Glutamatergic neuron (in vitro differentiated cells): Measurements from ENCODE around the gene BABAM1. TPM values are rescaled to one million over a fixed set of nuclear protein-coding genes. Genes with fewer than 3 reads are reported as not detected.

Experiments used
- DNase-seq: peaks from one replicate; pipeline ENCODE4 v3.0.0; 2022
- H3K27ac Mint-ChIP-seq: one replicate; pipeline ENCODE4 v1.8.0; 2020; ENCODE audit warnings: mild to moderate bottlenecking, mixed read lengths, inconsistent platforms; ENCODE audit not compliant: unreplicated experiment
- H3K27me3 Mint-ChIP-seq: one replicate; pipeline ENCODE4 v1.8.0; 2020; ENCODE audit warnings: mild to moderate bottlenecking, moderate library complexity, mixed read lengths, inconsistent platforms; ENCODE audit not compliant: unreplicated experiment
- H3K36me3 Mint-ChIP-seq: one replicate; pipeline ENCODE4 v1.8.0; 2020; ENCODE audit warnings: mild to moderate bottlenecking, mixed read lengths, inconsistent platforms; ENCODE audit not compliant: unreplicated experiment
- H3K4me1 Mint-ChIP-seq: one replicate; pipeline ENCODE4 v1.8.0; 2020; ENCODE audit warnings: mild to moderate bottlenecking, low read depth, mixed read lengths, inconsistent platforms; ENCODE audit not compliant: unreplicated experiment
- H3K4me3 Mint-ChIP-seq: one replicate; pipeline ENCODE4 v1.8.0; 2020; ENCODE audit warnings: mild to moderate bottlenecking, mixed read lengths, inconsistent platforms; ENCODE audit not compliant: unreplicated experiment
- H3K9me3 Mint-ChIP-seq: one replicate; pipeline ENCODE4 v1.8.0; 2020; ENCODE audit warnings: mild to moderate bottlenecking, moderate library complexity, mixed read lengths, inconsistent platforms; ENCODE audit not compliant: unreplicated experiment
- total RNA-seq: library from RNA; stranded (reverse); fragmentation: NEBNext Ultra II Directional; extraction: Animal tissue kit (Norgen Biotek cat#: 25700); gene quantifications from one replicate; pipeline ENCODE4 v1.2.1, GENCODE V29; 2021; ENCODE audit not compliant: unreplicated experiment
- TF ChIP-seq, protein P1 (sequence below): fragments of 200-600 bp; sonication (generic); IDR thresholded peaks from one replicate; pipeline ENCODE4 v1.5.0; 2021; ENCODE audit not compliant: partially characterized antibody, unreplicated experiment

The BABAM1 gene
- total RNA-seq, 1 donor from 2014 or later: 85.7 TPM

DNA sequence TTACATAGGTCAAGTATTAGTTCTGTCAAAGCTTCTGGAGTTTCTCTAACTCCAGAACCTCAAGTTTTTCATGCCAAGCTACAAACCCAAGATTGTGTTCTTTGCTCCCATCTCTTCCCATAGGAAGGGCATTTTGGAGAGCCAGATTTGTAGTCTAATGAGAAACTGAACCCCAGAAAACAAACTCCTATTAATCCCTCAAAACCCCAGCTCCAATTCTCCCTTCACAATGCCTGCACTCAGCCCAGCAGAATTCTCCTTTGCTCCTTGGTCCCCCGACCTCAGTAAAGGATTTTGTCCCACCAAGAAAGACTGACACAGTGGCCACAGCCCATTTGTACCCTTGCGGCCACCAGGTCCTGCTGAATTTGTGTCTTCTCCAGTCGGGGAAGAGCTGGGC, 11.1 kb upstream of the BABAM1 start:
- Mint-ChIP-seq H3K27me3 (no peaks in the 10 kb centered on the region), H3K4me1 (peaks cover 3% of the 10 kb centered on the region), H3K36me3 (peaks cover 5% of the 10 kb centered on the region), H3K4me3 (no peak overlapping the region), H3K27ac (no peak overlapping the region), H3K9me3 (peaks cover 8% of the 10 kb centered on the region)
- TF ChIP-seq, protein P1, sequence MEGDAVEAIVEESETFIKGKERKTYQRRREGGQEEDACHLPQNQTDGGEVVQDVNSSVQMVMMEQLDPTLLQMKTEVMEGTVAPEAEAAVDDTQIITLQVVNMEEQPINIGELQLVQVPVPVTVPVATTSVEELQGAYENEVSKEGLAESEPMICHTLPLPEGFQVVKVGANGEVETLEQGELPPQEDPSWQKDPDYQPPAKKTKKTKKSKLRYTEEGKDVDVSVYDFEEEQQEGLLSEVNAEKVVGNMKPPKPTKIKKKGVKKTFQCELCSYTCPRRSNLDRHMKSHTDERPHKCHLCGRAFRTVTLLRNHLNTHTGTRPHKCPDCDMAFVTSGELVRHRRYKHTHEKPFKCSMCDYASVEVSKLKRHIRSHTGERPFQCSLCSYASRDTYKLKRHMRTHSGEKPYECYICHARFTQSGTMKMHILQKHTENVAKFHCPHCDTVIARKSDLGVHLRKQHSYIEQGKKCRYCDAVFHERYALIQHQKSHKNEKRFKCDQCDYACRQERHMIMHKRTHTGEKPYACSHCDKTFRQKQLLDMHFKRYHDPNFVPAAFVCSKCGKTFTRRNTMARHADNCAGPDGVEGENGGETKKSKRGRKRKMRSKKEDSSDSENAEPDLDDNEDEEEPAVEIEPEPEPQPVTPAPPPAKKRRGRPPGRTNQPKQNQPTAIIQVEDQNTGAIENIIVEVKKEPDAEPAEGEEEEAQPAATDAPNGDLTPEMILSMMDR: no peak
- no peak for DNase-seq

DNA sequence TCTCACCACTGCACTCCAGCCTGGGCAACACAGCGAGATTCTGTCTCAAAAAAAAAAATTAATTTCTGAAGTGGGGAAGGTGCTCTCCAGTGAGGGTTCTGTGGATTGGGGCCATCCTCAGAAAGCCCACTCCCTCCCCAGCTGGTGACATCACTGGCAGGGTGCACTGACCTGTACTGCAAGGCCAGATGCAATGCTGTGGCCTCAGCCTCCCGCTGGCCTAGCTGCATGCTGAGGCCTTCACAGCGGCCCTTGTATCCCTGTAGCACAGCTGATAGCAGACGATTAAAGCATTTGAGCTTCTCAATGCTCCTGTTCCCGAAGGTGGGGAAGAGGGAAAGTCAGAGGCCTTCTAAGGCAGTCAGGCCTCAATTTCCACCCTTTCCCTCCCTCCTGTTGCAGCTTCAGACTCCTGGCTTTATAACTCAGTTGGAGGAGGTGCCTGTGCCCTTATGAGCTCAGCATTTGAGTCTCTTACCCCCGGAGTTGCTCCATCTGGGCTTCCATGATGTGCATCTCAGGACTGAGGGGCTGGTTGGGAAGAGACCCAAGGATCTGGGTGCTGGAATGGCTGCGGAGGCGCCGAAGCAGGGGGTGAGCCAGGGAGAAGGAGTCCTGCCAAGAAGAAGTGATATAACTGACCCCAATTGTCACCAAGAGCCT, 8.0 kb upstream of the BABAM1 start:
- DNase-seq: no peak
- TF ChIP-seq, protein P1: no peak
- Mint-ChIP-seq H3K4me1 (peaks cover 3% of the 10 kb centered on the region), H3K9me3 (peaks cover 8% of the 10 kb centered on the region), H3K4me3 (no peak overlapping the region), H3K27ac (no peak overlapping the region), H3K36me3 (peaks cover 5% of the 10 kb centered on the region), H3K27me3 (peaks cover 2% of the 10 kb centered on the region)

- TF ChIP-seq, protein P1: no peak
- peaks cover 6% of the 10 kb centered on the region for H3K9me3 Mint-ChIP-seq
- peaks cover 5% of the 10 kb centered on the region for H3K36me3 Mint-ChIP-seq
- H3K27ac Mint-ChIP-seq: no peak overlapping the region
- peaks cover 5% of the 10 kb centered on the region for H3K27me3 Mint-ChIP-seq
- DNase-seq: no peak
- H3K4me1 Mint-ChIP-seq: peaks cover 3% of the 10 kb centered on the region
- H3K4me3 Mint-ChIP-seq: no peak overlapping the region
Measured at GRCh38 chr19:17259934-17260333, 7.3 kb upstream of the BABAM1 start.

GRCh38 chr19:17260842-17261325, 6.4 kb upstream of the BABAM1 start:
- Mint-ChIP-seq H3K27ac (peak overlapping the region; percentile 25), H3K36me3 (peaks cover 5% of the 10 kb centered on the region), H3K4me1 (peaks cover 3% of the 10 kb centered on the region), H3K9me3 (peaks cover 6% of the 10 kb centered on the region), H3K4me3 (peak overlapping the region; percentile 44), H3K27me3 (peaks cover 5% of the 10 kb centered on the region)
- DNase-seq: peak; percentile 83
- TF ChIP-seq, protein P1: peak; percentile 81

DNA sequence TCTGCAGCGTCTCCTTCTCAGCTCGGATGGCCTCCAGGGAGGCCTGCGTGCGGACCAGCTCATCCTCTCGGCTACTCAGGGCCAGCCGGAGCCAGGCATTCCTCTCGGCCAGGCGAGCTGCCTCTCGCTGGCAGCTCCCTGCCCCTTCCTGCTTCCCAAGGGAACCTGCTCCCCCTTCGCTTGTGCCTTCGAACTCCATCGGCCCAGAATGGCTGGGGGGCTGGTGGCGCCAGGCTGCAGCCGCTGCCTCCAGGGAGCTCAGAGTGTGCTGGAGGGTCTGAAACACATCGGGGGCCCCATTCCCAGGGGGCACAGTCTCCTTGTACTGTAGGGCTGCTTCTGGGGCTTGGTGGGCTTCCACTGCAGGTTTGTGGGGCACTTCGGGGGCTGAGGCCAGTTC, 4.7 kb upstream of the BABAM1 start:
- peaks cover 5% of the 10 kb centered on the region for H3K36me3 Mint-ChIP-seq
- TF ChIP-seq, protein P1: no peak
- DNase-seq: no peak
- H3K4me3 Mint-ChIP-seq: no peak overlapping the region
- peaks cover 10% of the 10 kb centered on the region for H3K27me3 Mint-ChIP-seq
- peaks cover 11% of the 10 kb centered on the region for H3K9me3 Mint-ChIP-seq
- no peak overlapping the region for H3K27ac Mint-ChIP-seq
- peaks cover 7% of the 10 kb centered on the region for H3K4me1 Mint-ChIP-seq
